ENCODE results near the gene PPIL6.

The PPIL6 gene

GRCh38 chr6:109360791-109361190 lies 79.6 kb downstream of the PPIL6 start:
- no peak overlapping the region for H4K91ac ChIP-seq (ENCODE audit: low read length)
- no peak overlapping the region for H2BK15ac ChIP-seq (ENCODE audit: low read depth, poor library complexity, severe bottlenecking)
- DNase-seq = no peak
- peaks cover 24 to 94% of the 10 kb centered on the region in 2 experiments for H3K36me3 ChIP-seq (ENCODE audit: control insufficient read depth in 1 of 2, insufficient read depth in 2 of 2, low read depth in 1 of 2, low read length in 2 of 2)
- H2BK120ac ChIP-seq (ENCODE audit: low read depth, low read length) = no peak overlapping the region
- no peak overlapping the region for H3K27ac ChIP-seq (ENCODE audit: low read length, poor library complexity, severe bottlenecking)
- no peak overlapping the region for H2AFZ ChIP-seq (ENCODE audit: low read depth, low read length)
- no peak overlapping the region for H3K14ac ChIP-seq (ENCODE audit: low read length in 2 of 2)
- no peak overlapping the region for H2BK12ac ChIP-seq (ENCODE audit: low read length in 2 of 2)
- no peaks in the 10 kb centered on the region for H3K4me1 ChIP-seq (ENCODE audit: control insufficient read depth, insufficient read depth, low read depth, low read length)
- no peak overlapping the region for H2AK5ac ChIP-seq (ENCODE audit: low read length, severe bottlenecking)
- peaks cover 27% of the 10 kb centered on the region for H3K79me1 ChIP-seq (replicated peaks; ENCODE audit: low read length, poor library complexity, severe bottlenecking)
- H3K9me3 ChIP-seq (ENCODE audit: control insufficient read depth, low read length) = peaks cover 21% of the 10 kb centered on the region
- no peak overlapping the region for H3K4me2 ChIP-seq (ENCODE audit: low read length, poor library complexity, severe bottlenecking)
- no peaks in the 10 kb centered on the region for H3K27me3 ChIP-seq (ENCODE audit: control insufficient read depth in 1 of 2, insufficient read depth in 1 of 2, low read length in 2 of 2)
- H3K4ac ChIP-seq (ENCODE audit: low read depth in 1 of 2, low read length in 2 of 2) = no peak overlapping the region
- H3K9ac ChIP-seq (ENCODE audit: low read length) = no peak overlapping the region
- no peak overlapping the region for H2BK5ac ChIP-seq (ENCODE audit: low read depth, low read length, poor library complexity, severe bottlenecking)
- no peak overlapping the region for H3K18ac ChIP-seq (ENCODE audit: low read depth in 1 of 2, low read length in 2 of 2)
- H3K4me3 ChIP-seq (ENCODE audit: insufficient read depth in 1 of 2, low read depth in 1 of 2, low read length in 2 of 2) = no peak overlapping the region
- no peak overlapping the region for H4K8ac ChIP-seq (ENCODE audit: low read length)
- no peak overlapping the region for H3K23ac ChIP-seq (ENCODE audit: low read length in 2 of 2)

GRCh38 chr6:109360281-109360680 lies 80.1 kb downstream of the PPIL6 start:
- Histone ChIP-seq H2BK5ac (ENCODE audit: low read depth, low read length, poor library complexity, severe bottlenecking) (no peak overlapping the region), H3K9me3 (ENCODE audit: control insufficient read depth, low read length) (peaks cover 23% of the 10 kb centered on the region), H3K4me3 (ENCODE audit: insufficient read depth in 1 of 2, low read depth in 1 of 2, low read length in 2 of 2) (no peak overlapping the region), H3K36me3 (ENCODE audit: control insufficient read depth in 1 of 2, insufficient read depth in 2 of 2, low read depth in 1 of 2, low read length in 2 of 2) (peaks cover 25 to 95% of the 10 kb centered on the region in 2 experiments), H2BK120ac (ENCODE audit: low read depth, low read length) (no peak overlapping the region), H3K27me3 (ENCODE audit: control insufficient read depth in 1 of 2, insufficient read depth in 1 of 2, low read length in 2 of 2) (no peaks in the 10 kb centered on the region), H3K27ac (ENCODE audit: low read length, poor library complexity, severe bottlenecking) (no peak overlapping the region), H2BK15ac (ENCODE audit: low read depth, poor library complexity, severe bottlenecking) (no peak overlapping the region), H2BK12ac (ENCODE audit: low read length in 2 of 2) (no peak overlapping the region), H3K4ac (ENCODE audit: low read depth in 1 of 2, low read length in 2 of 2) (no peak overlapping the region), H2AFZ (ENCODE audit: low read depth, low read length) (no peak overlapping the region), H3K18ac (ENCODE audit: low read depth in 1 of 2, low read length in 2 of 2) (no peak overlapping the region), H2AK5ac (ENCODE audit: low read length, severe bottlenecking) (no peak overlapping the region), H3K4me2 (ENCODE audit: low read length, poor library complexity, severe bottlenecking) (no peak overlapping the region), H3K79me1 (replicated peaks; ENCODE audit: low read length, poor library complexity, severe bottlenecking) (peaks cover 28% of the 10 kb centered on the region), H3K9ac (ENCODE audit: low read length) (no peak overlapping the region), H3K4me1 (ENCODE audit: control insufficient read depth, insufficient read depth, low read depth, low read length) (no peaks in the 10 kb centered on the region), H4K8ac (ENCODE audit: low read length) (no peak overlapping the region), H4K91ac (ENCODE audit: low read length) (no peak overlapping the region), H3K23ac (ENCODE audit: low read length in 2 of 2) (no peak overlapping the region), H3K14ac (ENCODE audit: low read length in 2 of 2) (peak overlapping the region in 1 of 2 experiments; percentile 38)
- 95% methylated on average over 1 of the region's 1 CpG for WGBS
- DNase-seq = no peak

- Histone ChIP-seq H3K79me1 (replicated peaks; ENCODE audit: low read length, poor library complexity, severe bottlenecking) (peaks cover 28% of the 10 kb centered on the region), H3K4me2 (ENCODE audit: low read length, poor library complexity, severe bottlenecking) (no peak overlapping the region), H4K8ac (ENCODE audit: low read length) (no peak overlapping the region), H3K27me3 (ENCODE audit: control insufficient read depth in 1 of 2, insufficient read depth in 1 of 2, low read length in 2 of 2) (no peaks in the 10 kb centered on the region), H3K4me1 (ENCODE audit: control insufficient read depth, insufficient read depth, low read depth, low read length) (no peaks in the 10 kb centered on the region), H4K91ac (ENCODE audit: low read length) (no peak overlapping the region), H3K36me3 (ENCODE audit: control insufficient read depth in 1 of 2, insufficient read depth in 2 of 2, low read depth in 1 of 2, low read length in 2 of 2) (peaks cover 25 to 95% of the 10 kb centered on the region in 2 experiments), H3K14ac (ENCODE audit: low read length in 2 of 2) (no peak overlapping the region), H2BK5ac (ENCODE audit: low read depth, low read length, poor library complexity, severe bottlenecking) (no peak overlapping the region), H3K4ac (ENCODE audit: low read depth in 1 of 2, low read length in 2 of 2) (no peak overlapping the region), H3K9ac (ENCODE audit: low read length) (no peak overlapping the region), H3K27ac (ENCODE audit: low read length, poor library complexity, severe bottlenecking) (no peak overlapping the region), H2AFZ (ENCODE audit: low read depth, low read length) (no peak overlapping the region), H3K9me3 (ENCODE audit: control insufficient read depth, low read length) (peaks cover 23% of the 10 kb centered on the region), H3K18ac (ENCODE audit: low read depth in 1 of 2, low read length in 2 of 2) (no peak overlapping the region), H2BK15ac (ENCODE audit: low read depth, poor library complexity, severe bottlenecking) (no peak overlapping the region), H3K4me3 (ENCODE audit: insufficient read depth in 1 of 2, low read depth in 1 of 2, low read length in 2 of 2) (no peak overlapping the region), H2AK5ac (ENCODE audit: low read length, severe bottlenecking) (no peak overlapping the region), H2BK120ac (ENCODE audit: low read depth, low read length) (no peak overlapping the region), H3K23ac (ENCODE audit: low read length in 2 of 2) (no peak overlapping the region), H2BK12ac (ENCODE audit: low read length in 2 of 2) (no peak overlapping the region)
- WGBS = 100% methylated on average over 2 of the region's 2 CpGs
- no peak for DNase-seq
Measured at GRCh38 chr6:109359248-109359647, 81.2 kb downstream of the PPIL6 start.

GRCh38 chr6:109358204-109358603 lies 82.2 kb downstream of the PPIL6 start:
- Histone ChIP-seq H4K91ac (ENCODE audit: low read length) (no peak overlapping the region), H3K4me2 (ENCODE audit: low read length, poor library complexity, severe bottlenecking) (no peak overlapping the region), H3K4me3 (ENCODE audit: insufficient read depth in 1 of 2, low read depth in 1 of 2, low read length in 2 of 2) (no peak overlapping the region), H2AK5ac (ENCODE audit: low read length, severe bottlenecking) (no peak overlapping the region), H3K23ac (ENCODE audit: low read length in 2 of 2) (no peak overlapping the region), H3K4me1 (ENCODE audit: control insufficient read depth, insufficient read depth, low read depth, low read length) (no peaks in the 10 kb centered on the region), H4K8ac (ENCODE audit: low read length) (no peak overlapping the region), H2BK12ac (ENCODE audit: low read length in 2 of 2) (no peak overlapping the region), H3K4ac (ENCODE audit: low read depth in 1 of 2, low read length in 2 of 2) (no peak overlapping the region), H2BK15ac (ENCODE audit: low read depth, poor library complexity, severe bottlenecking) (no peak overlapping the region), H3K14ac (ENCODE audit: low read length in 2 of 2) (no peak overlapping the region), H3K9me3 (ENCODE audit: control insufficient read depth, low read length) (peaks cover 23% of the 10 kb centered on the region), H3K36me3 (ENCODE audit: control insufficient read depth in 1 of 2, insufficient read depth in 2 of 2, low read depth in 1 of 2, low read length in 2 of 2) (peaks cover 22 to 96% of the 10 kb centered on the region in 2 experiments), H3K79me1 (replicated peaks; ENCODE audit: low read length, poor library complexity, severe bottlenecking) (peaks cover 26% of the 10 kb centered on the region), H3K27ac (ENCODE audit: low read length, poor library complexity, severe bottlenecking) (no peak overlapping the region), H3K9ac (ENCODE audit: low read length) (no peak overlapping the region), H2AFZ (ENCODE audit: low read depth, low read length) (no peak overlapping the region), H3K27me3 (ENCODE audit: control insufficient read depth in 1 of 2, insufficient read depth in 1 of 2, low read length in 2 of 2) (no peaks in the 10 kb centered on the region), H2BK5ac (ENCODE audit: low read depth, low read length, poor library complexity, severe bottlenecking) (no peak overlapping the region), H3K18ac (ENCODE audit: low read depth in 1 of 2, low read length in 2 of 2) (no peak overlapping the region), H2BK120ac (ENCODE audit: low read depth, low read length) (no peak overlapping the region)
- no peak for DNase-seq

Measured in mesenchymal stem cell (in vitro differentiated cells and primary cell).